GM12875 (cell line): ENCODE results near the gene RAD9A.
A peak's percentile ranks its signal among the peaks of the same experiment; 100 is the strongest.

Experiments
- H3K4me3 ChIP-seq: one replicate; pipeline ENCODE4 v1.5.1; 2011; ENCODE audit warnings: low read depth, low read length, control low read depth
- CTCF ChIP-seq: IDR thresholded peaks from 2 replicates; pipeline ENCODE4 v1.5.1; 2011; ENCODE audit warnings: low read depth, mild to moderate bottlenecking, control low read depth, inconsistent platforms, low read length, moderate library complexity, borderline replicate concordance; ENCODE audit not compliant: insufficient read depth

Gene RAD9A

GRCh38 chr11:67376873-67377808 is 14.6 kb upstream of the RAD9A start:
- no peak for TF ChIP-seq CTCF
- no peak overlapping the region for H3K4me3 ChIP-seq

- TF ChIP-seq CTCF, result no peak
- H3K4me3 ChIP-seq, result no peak overlapping the region
Observed at GRCh38 chr11:67378544-67378943, 13.2 kb upstream of the RAD9A start.

- no peak for TF ChIP-seq CTCF
- no peak overlapping the region for H3K4me3 ChIP-seq
Observed at GRCh38 chr11:67379061-67380058, 12.4 kb upstream of the RAD9A start.

- peak overlapping the region; percentile 11 for H3K4me3 ChIP-seq
- no peak for TF ChIP-seq CTCF
Observed at GRCh38 chr11:67381244-67381972, 10.4 kb upstream of the RAD9A start.

- TF ChIP-seq CTCF, result peak; percentile 98
- H3K4me3 ChIP-seq, result no peak overlapping the region
Observed at GRCh38 chr11:67382276-67383136, 9.3 kb upstream of the RAD9A start.

- no peak for TF ChIP-seq CTCF
- no peak overlapping the region for H3K4me3 ChIP-seq
Observed at GRCh38 chr11:67384851-67385366, 6.9 kb upstream of the RAD9A start.
